Endothelial cell of umbilical vein (primary cell): ENCODE results near the gene SUGCT. TPM values are rescaled to one million over a fixed set of nuclear protein-coding genes. Genes with fewer than 3 reads are reported as not detected.

Experiments used
- BruUV-seq: library from RNA; stranded (reverse); fragments of 400-500 nt; replicated peaks from 2 replicates; lab custom pipeline; 2021; lab: Mats Ljungman, UMichigan
- CTCF ChIA-PET: fragments of 300-600, 350-600 bp; sonication (Branson Sonifier 250); formaldehyde crosslinking; loops from one replicate; lab custom pipeline; 2021; ENCODE audit warnings: antibody characterized with exemption, inconsistent platforms; lab: Charles Lee
- POLR2A ChIA-PET: fragments of 300-600, 350-600 bp; sonication (Branson Sonifier 250); formaldehyde crosslinking; loops from one replicate; lab custom pipeline; 2021; ENCODE audit warnings: antibody characterized with exemption, inconsistent platforms; lab: Charles Lee
- DNase-seq: peaks from one replicate; pipeline ENCODE4 v3.0.0-alpha.2; 2011; ENCODE audit warnings: low read depth, low spot score
- FAIRE-seq: peaks from 2 replicates; lab custom pipeline; 2011; peaks lifted over from hg19 to GRCh38; lab: Jason Lieb, UNC
- H2AFZ ChIP-seq: 2 replicates; pipeline ENCODE4 v1.6.0; 2012; ENCODE audit warnings: low read depth, low read length, control low read depth, inconsistent platforms
- H3K27ac ChIP-seq: 2 replicates; pipeline ENCODE4 v1.5.1; 2011; ENCODE audit warnings: low read depth, mild to moderate bottlenecking, control low read depth, low read length, moderate library complexity; ENCODE audit not compliant: insufficient read depth
- H3K27me3 ChIP-seq, 2 experiments: 2 replicates each; pipeline versions ENCODE4 v1.6.0 to v1.6.1; 2011; ENCODE audit warnings: low read length in 2 of 2, mixed read lengths in 1 of 2; ENCODE audit not compliant: control insufficient read depth in 2 of 2, insufficient read depth in 2 of 2
- H3K36me3 ChIP-seq, 2 experiments: 2 replicates in 1 of 2; 3 replicates in 1 of 2; pipeline ENCODE4 v1.5.1; 2011; ENCODE audit warnings: low read length in 2 of 2, mild to moderate bottlenecking in 1 of 2, moderate library complexity in 1 of 2; ENCODE audit not compliant: control insufficient read depth in 2 of 2, insufficient read depth in 2 of 2; ENCODE audit errors: extremely low read depth in 1 of 2
- H3K4me1 ChIP-seq: 3 replicates; pipeline ENCODE4 v1.5.1; 2011; ENCODE audit warnings: mild to moderate bottlenecking, low read length; ENCODE audit not compliant: control insufficient read depth, insufficient read depth; ENCODE audit errors: extremely low read depth
- H3K4me2 ChIP-seq: 2 replicates; pipeline ENCODE4 v1.6.1; 2011; ENCODE audit warnings: low read length, control low read depth, mixed read lengths; ENCODE audit not compliant: insufficient read depth
- H3K4me3 ChIP-seq, 3 experiments: fragments of 200-600 bp in 1 of 3; sonication (generic), shearing (Covaris generic) in 1 of 3; replicated peaks in 1 of 3; 2 replicates each; pipeline ENCODE4 v1.5.1; 2011 to 2016; ENCODE audit warnings: control low read depth in 3 of 3, low read length in 3 of 3, mild to moderate bottlenecking in 2 of 3, inconsistent platforms in 1 of 3, low read depth in 1 of 3, moderate library complexity in 1 of 3; ENCODE audit not compliant: insufficient read depth in 1 of 3
- H3K79me2 ChIP-seq: 2 replicates; pipeline ENCODE4 v1.6.0; 2012; ENCODE audit warnings: low read length, inconsistent platforms; ENCODE audit not compliant: control insufficient read depth, insufficient read depth
- H3K9ac ChIP-seq: replicated peaks from 2 replicates; pipeline ENCODE3; 2011; ENCODE audit warnings: low read length, control low read depth; ENCODE audit not compliant: insufficient read depth; ENCODE audit errors: extremely low read depth
- H3K9me1 ChIP-seq: replicated peaks from 3 replicates; pipeline ENCODE4 v1.6.0; 2011; ENCODE audit warnings: mild to moderate bottlenecking, low read length; ENCODE audit not compliant: control insufficient read depth, insufficient read depth; ENCODE audit errors: extremely low read depth
- H3K9me3 ChIP-seq: replicated peaks from 2 replicates; pipeline ENCODE4 v1.5.1; 2012; ENCODE audit warnings: low read length, inconsistent platforms; ENCODE audit not compliant: control insufficient read depth, insufficient read depth
- H4K20me1 ChIP-seq: replicated peaks from 2 replicates; pipeline ENCODE3; 2011; ENCODE audit warnings: mild to moderate bottlenecking, low read length; ENCODE audit not compliant: control insufficient read depth, insufficient read depth; ENCODE audit errors: extremely low read depth
- EZH2 ChIP-seq: IDR thresholded peaks from 2 replicates; pipeline ENCODE4 v1.6.1; 2012; ENCODE audit warnings: borderline replicate concordance, low read depth, mild to moderate bottlenecking, moderate library complexity, low read length, inconsistent platforms; ENCODE audit not compliant: severe bottlenecking
- FOS ChIP-seq: IDR thresholded peaks from 2 replicates; pipeline ENCODE4 v1.6.1; 2011; ENCODE audit warnings: mild to moderate bottlenecking, low read length, moderate library complexity, borderline replicate concordance; ENCODE audit not compliant: insufficient read depth
- GATA2 ChIP-seq: IDR thresholded peaks from 2 replicates; pipeline ENCODE4 v1.7.0; 2011; ENCODE audit warnings: low read depth, mild to moderate bottlenecking, moderate library complexity, mixed read lengths, low read length; ENCODE audit not compliant: insufficient read length, insufficient read depth
- MAX ChIP-seq: IDR thresholded peaks from 2 replicates; pipeline ENCODE4 v1.6.1; 2011; ENCODE audit not compliant: insufficient read depth, insufficient read length
- MYC ChIP-seq: IDR thresholded peaks from one replicate; pipeline ENCODE4 v1.6.1; 2011; ENCODE audit warnings: mild to moderate bottlenecking, low read depth, low read length
- POLR2A ChIP-seq: IDR thresholded peaks from 2 replicates; pipeline ENCODE4 v1.6.1; 2012; ENCODE audit warnings: low read depth, mild to moderate bottlenecking, control low read depth, low read length
- POLR2AphosphoS5 ChIP-seq: IDR thresholded peaks from 2 replicates; pipeline ENCODE4 v1.6.1; 2012; ENCODE audit warnings: low read depth, mild to moderate bottlenecking, control low read depth, low read length, moderate library complexity; ENCODE audit not compliant: insufficient read depth
- dilution Hi-C: fragments of 300-500 bp; cut with MboI; formaldehyde crosslinking; loops from one replicate; pipeline ENCODE4 v1.15.0; 2019; ENCODE audit warnings: low sequenced_read_pairs; ENCODE audit not compliant: extremely low pct_ligation_motif_present
- intact Hi-C: fragments of 100-400 bp; cut with micrococcal nuclease; formaldehyde crosslinking; loops from one replicate; pipeline ENCODE4 v1.10.0; 2022
- polyA plus RNA-seq, 4 experiments: library from polyadenylated mRNA; depleted of rRNA in 3 of 4; stranded (reverse) in 3 of 4; unstranded in 1 of 4; fragments of >200 nt; gene quantifications; 2 replicates each; pipeline versions ENCODE4 v1.2.1 to v1.2.3, GENCODE V29; 2011 to 2012; ENCODE audit warnings: missing spikeins in 1 of 4
- total RNA-seq: library from RNA; stranded (reverse); gene quantifications from 2 replicates; pipeline ENCODE4 v1.2.3, GENCODE V29; 2021
- TF ChIP-seq, protein P1 (sequence below), 2 donors: IDR thresholded peaks; 1 replicate in 1 of 2; 2 replicates in 1 of 2; pipeline ENCODE4 v1.5.1; 2011; ENCODE audit warnings: low read length in 2 of 2, mild to moderate bottlenecking in 2 of 2, moderate library complexity in 2 of 2, control low read depth in 1 of 2, inconsistent platforms in 1 of 2, low read depth in 1 of 2; ENCODE audit not compliant: insufficient read depth in 1 of 2; ENCODE audit errors: extremely low read depth in 1 of 2

Gene SUGCT
- total and polyA plus RNA-seq, 2 donors (not counting 3 experiments of a cell fraction or from before 2014, with no cell fraction given) = 1.2 to 1.4 TPM

- H2AFZ ChIP-seq = no peak overlapping the region
- dilution Hi-C loops (no loop called here), intact Hi-C loops (no loop called here)
- no peaks in the 10 kb centered on the region for H3K4me1 ChIP-seq
- no peak overlapping the region for H3K9ac ChIP-seq
- POLR2A ChIA-PET = no interaction called here
- H3K4me3 ChIP-seq = no peak overlapping the region
- H3K27ac ChIP-seq = no peak overlapping the region
- peaks cover 0 to 1% of the 10 kb centered on the region in 2 experiments for H3K27me3 ChIP-seq
- H3K9me1 ChIP-seq = no peaks in the 10 kb centered on the region
- no peaks in the 10 kb centered on the region for H4K20me1 ChIP-seq
- TF ChIP-seq GATA2 (no peak), MAX (no peak), POLR2AphosphoS5 (no peak), POLR2A (no peak), MYC (no peak), FOS (no peak), EZH2 (no peak)
- TF ChIP-seq, protein P1, sequence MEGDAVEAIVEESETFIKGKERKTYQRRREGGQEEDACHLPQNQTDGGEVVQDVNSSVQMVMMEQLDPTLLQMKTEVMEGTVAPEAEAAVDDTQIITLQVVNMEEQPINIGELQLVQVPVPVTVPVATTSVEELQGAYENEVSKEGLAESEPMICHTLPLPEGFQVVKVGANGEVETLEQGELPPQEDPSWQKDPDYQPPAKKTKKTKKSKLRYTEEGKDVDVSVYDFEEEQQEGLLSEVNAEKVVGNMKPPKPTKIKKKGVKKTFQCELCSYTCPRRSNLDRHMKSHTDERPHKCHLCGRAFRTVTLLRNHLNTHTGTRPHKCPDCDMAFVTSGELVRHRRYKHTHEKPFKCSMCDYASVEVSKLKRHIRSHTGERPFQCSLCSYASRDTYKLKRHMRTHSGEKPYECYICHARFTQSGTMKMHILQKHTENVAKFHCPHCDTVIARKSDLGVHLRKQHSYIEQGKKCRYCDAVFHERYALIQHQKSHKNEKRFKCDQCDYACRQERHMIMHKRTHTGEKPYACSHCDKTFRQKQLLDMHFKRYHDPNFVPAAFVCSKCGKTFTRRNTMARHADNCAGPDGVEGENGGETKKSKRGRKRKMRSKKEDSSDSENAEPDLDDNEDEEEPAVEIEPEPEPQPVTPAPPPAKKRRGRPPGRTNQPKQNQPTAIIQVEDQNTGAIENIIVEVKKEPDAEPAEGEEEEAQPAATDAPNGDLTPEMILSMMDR (IDR thresholded peaks at IDR 0.05; ENCODE audit: extremely low read depth in 1 of 2, insufficient read depth in 1 of 2, low read depth in 1 of 2, low read length in 2 of 2) = no peak
- FAIRE-seq (no peak), DNase-seq (no peak)
- H3K9me3 ChIP-seq = no peaks in the 10 kb centered on the region
- BruUV-seq = no TSS peak
- no peak overlapping the region for H3K4me2 ChIP-seq
- CTCF ChIA-PET = interaction anchor here (1.6 kb wide), 1 partner anchor 11 kb away, joined by 3 read pairs; no protein-coding TSS in a partner anchor
- no peaks in the 10 kb centered on the region for H3K79me2 ChIP-seq
- no peaks in the 10 kb centered on the region for H3K36me3 ChIP-seq
Measured at GRCh38 chr7:40698214-40698920, 563.6 kb downstream of the SUGCT start.
